ENCODE data around the gene CDK10. TPM values are rescaled to one million over a fixed set of nuclear protein-coding genes. Genes with fewer than 3 reads are reported as not detected.

Gene CDK10
- polyA plus RNA-seq, 4 donors, result 71.0 to 160 (median 89.9) TPM

- no peak for DNase-seq (ENCODE audit: low read depth in 4 of 4, low spot score in 3 of 4)
These were observed 45.8 kb downstream of the CDK10 start for GRCh38 chr16:89732142-89732917.

DNA sequence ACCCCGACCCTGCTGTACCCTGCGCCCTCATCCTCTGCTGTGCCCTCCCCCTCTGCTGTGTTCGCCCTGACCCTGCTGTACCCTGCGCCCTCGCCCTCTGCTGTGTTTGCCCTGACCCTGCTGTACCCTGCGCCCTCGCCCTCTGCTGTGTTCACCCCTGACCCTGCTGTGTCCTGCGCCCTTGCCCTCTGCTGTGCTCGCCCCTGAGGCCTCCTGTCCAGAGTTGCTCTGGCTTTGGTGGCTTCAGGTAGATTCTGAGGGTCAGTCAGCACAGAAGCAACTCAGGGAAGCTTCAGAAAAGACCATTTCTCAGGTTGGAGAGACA lies 46.4 kb downstream of the CDK10 start:
- no peak for DNase-seq (ENCODE audit: low read depth in 4 of 4, low spot score in 3 of 4)

DNA sequence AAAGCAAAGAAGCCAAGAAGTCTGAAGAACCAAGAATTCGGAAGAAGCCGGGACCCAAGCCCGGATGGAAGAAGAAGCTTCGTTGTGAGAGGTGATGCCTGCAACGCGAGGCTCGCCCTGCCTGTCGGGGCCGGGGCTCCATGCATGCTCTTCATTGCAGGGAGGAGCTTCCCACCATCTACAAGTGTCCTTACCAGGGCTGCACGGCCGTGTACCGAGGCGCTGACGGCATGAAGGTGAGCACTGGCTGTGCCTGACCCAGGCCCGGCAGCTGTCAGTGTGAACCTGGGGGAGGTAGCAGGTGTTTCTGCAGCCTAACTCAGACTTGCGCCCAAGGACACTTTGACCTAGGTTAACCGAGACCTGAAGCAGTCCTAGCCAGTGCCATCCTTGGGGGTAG lies 46.8 kb downstream of the CDK10 start:
- DNase-seq (ENCODE audit: low read depth in 4 of 4, low spot score in 3 of 4), result no peak

- DNase-seq (ENCODE audit: low read depth in 4 of 4, low spot score in 3 of 4), result no peak
These were observed 47.3 kb downstream of the CDK10 start for GRCh38 chr16:89733792-89734191.

DNA sequence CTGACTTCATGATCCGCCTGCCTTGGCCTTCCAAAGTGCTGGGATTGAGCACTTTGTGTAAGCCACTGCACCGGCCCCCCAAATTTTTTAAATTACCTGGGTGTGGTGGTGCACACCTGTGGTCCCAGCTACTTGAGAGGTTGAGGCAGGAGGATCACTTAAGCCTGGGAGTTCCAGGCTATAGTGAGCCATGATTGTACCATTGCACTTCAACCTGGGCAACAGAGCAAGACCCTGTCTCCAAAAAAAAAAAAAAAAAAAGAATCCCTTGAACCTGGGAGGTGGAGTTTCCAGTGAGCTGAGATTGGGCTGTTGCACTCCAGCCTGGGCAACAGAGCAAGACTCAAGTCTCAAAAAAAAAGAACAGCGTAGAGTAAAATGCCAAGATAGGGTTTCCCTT lies 50.1 kb downstream of the CDK10 start:
- DNase-seq (ENCODE audit: low read depth in 4 of 4, low spot score in 3 of 4), result no peak

GRCh38 chr16:89737341-89738071 lies 51.0 kb downstream of the CDK10 start:
- no peak for DNase-seq (ENCODE audit: low read depth in 4 of 4, low spot score in 3 of 4)

DNA sequence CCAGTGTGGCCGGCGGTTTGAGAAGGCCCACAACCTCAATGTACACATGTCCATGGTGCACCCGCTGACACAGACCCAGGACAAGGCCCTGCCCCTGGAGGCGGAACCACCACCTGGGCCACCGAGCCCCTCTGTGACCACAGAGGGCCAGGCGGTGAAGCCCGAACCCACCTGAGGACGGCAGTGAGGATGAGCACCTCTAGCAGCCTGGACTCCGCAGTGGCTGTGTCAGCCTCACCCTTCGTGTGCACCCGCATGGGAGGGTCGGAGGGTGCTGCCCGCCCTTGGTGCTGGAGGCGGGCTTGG lies 51.5 kb downstream of the CDK10 start:
- no peak for DNase-seq (ENCODE audit: low read depth in 4 of 4, low spot score in 3 of 4)

GRCh38 chr16:89738538-89739317 lies 52.2 kb downstream of the CDK10 start:
- no peak for DNase-seq (ENCODE audit: low read depth in 4 of 4, low spot score in 3 of 4)

DNA sequence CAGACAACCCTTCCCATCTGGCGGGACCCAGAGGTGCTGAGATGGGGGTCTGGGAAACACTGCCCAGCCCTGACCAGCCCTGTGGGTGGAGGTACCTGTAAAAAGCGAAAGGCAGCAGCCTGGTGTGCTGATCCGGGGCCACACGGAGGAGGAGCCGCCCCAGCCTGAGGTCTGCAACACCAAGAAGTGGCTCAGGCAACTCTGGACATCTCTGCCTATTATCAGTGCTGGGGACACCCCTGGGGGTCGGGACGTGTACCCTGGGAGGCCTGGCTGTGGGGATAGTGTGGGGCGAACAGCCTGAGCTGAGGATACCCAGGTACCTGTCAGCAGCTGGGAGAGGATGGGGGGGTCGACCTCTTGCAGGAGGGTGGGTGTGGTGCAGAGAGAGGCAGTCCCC lies 52.9 kb downstream of the CDK10 start:
- DNase-seq (ENCODE audit: low read depth in 4 of 4, low spot score in 3 of 4), result no peak

GRCh38 chr16:89741342-89742014 lies 55.0 kb downstream of the CDK10 start:
- no peak for DNase-seq (ENCODE audit: low read depth in 4 of 4, low spot score in 3 of 4)

GRCh38 chr16:89742948-89743347 lies 56.5 kb downstream of the CDK10 start:
- DNase-seq (ENCODE audit: low read depth in 4 of 4, low spot score in 3 of 4), result no peak

- DNase-seq (ENCODE audit: low read depth in 4 of 4, low spot score in 3 of 4), result no peak
These were observed 58.3 kb downstream of the CDK10 start for GRCh38 chr16:89744813-89745212.

Other genes starting within 250 kb of the CDK10 start
- gene ANKRD11, start 196.1 kb upstream of the CDK10 start, polyA plus RNA-seq (ENCODE audit: insufficient read length in 4 of 4), result 100 to 1,000 TPM in 1 of 4 donors, 10 to 100 TPM in 3; 82.9 to 111 (median 91.2) TPM
- 100 to 1,000 TPM in 2 of 4 donors, 10 to 100 TPM in 2; 77.2 to 134 (median 90.2) TPM for gene SPG7, start 178.3 kb upstream of the CDK10 start, polyA plus RNA-seq (ENCODE audit: insufficient read length in 4 of 4)
- 1,000 to 10,000 TPM; 1,612 to 2,647 (median 1,789) TPM for gene RPL13, start 126.0 kb upstream of the CDK10 start, polyA plus RNA-seq (ENCODE audit: insufficient read length in 4 of 4)
- gene CPNE7, start 110.9 kb upstream of the CDK10 start, polyA plus RNA-seq (ENCODE audit: insufficient read length in 4 of 4), result 10 to 100 TPM in 1 of 4 donors, 1 to 10 TPM in 3; 2.9 to 11.5 (median 3.9) TPM
- gene DPEP1, start 73.0 kb upstream of the CDK10 start, polyA plus RNA-seq (ENCODE audit: insufficient read length in 4 of 4), result 10 to 100 TPM in 3 of 4 donors, 1 to 10 TPM in 1; 3.8 to 51.1 (median 27.2) TPM
- gene CHMP1A, start 29.0 kb upstream of the CDK10 start, polyA plus RNA-seq (ENCODE audit: insufficient read length in 4 of 4), result 10 to 100 TPM; 57.1 to 76.8 (median 64.8) TPM
- gene SPATA33, start 28.9 kb upstream of the CDK10 start, polyA plus RNA-seq (ENCODE audit: insufficient read length in 4 of 4), result 10 to 100 TPM in 3 of 4 donors, 1 to 10 TPM in 1; 7.6 to 16.4 (median 15.2) TPM
- gene SPATA2L, start 15.0 kb downstream of the CDK10 start, polyA plus RNA-seq (ENCODE audit: insufficient read length in 4 of 4), result 1 to 10 TPM; 2.8 to 8.1 (median 5.4) TPM
- gene VPS9D1, start 34.2 kb downstream of the CDK10 start, polyA plus RNA-seq (ENCODE audit: insufficient read length in 4 of 4), result 10 to 100 TPM; 10.8 to 17.3 (median 12.2) TPM
- gene ZNF276, start 34.8 kb downstream of the CDK10 start, polyA plus RNA-seq (ENCODE audit: insufficient read length in 4 of 4), result 10 to 100 TPM; 23.6 to 35.4 (median 30.4) TPM
- gene FANCA, start 130.0 kb downstream of the CDK10 start, polyA plus RNA-seq (ENCODE audit: insufficient read length in 4 of 4), result 10 to 100 TPM; 16.6 to 43.1 (median 27.5) TPM
- gene SPIRE2, start 141.8 kb downstream of the CDK10 start, polyA plus RNA-seq (ENCODE audit: insufficient read length in 4 of 4), result 10 to 100 TPM in 2 of 4 donors, 1 to 10 TPM in 2; 5.2 to 25.6 (median 9.2) TPM
- 100 to 1,000 TPM in 3 of 4 donors, 10 to 100 TPM in 1; 94.8 to 165 (median 129) TPM for gene TCF25, start 186.9 kb downstream of the CDK10 start, polyA plus RNA-seq (ENCODE audit: insufficient read length in 4 of 4)
- gene MC1R, start 232.2 kb downstream of the CDK10 start, polyA plus RNA-seq (ENCODE audit: insufficient read length in 4 of 4), result 1 to 10 TPM; 2.2 to 8.6 (median 3.0) TPM
- 10 to 100 TPM in 3 of 4 donors, 1 to 10 TPM in 1; 9.0 to 20.2 (median 12.6) TPM for gene TUBB3, start 236.7 kb downstream of the CDK10 start, polyA plus RNA-seq (ENCODE audit: insufficient read length in 4 of 4)

All from left renal pelvis (tissue), 4 donors.